ENCODE measurements around the gene VNN1.

Gene VNN1

GRCh38 chr6:132742495-132742894 lies 28.6 kb upstream of the VNN1 start:
- H3K9ac ChIP-seq (ENCODE audit: low read length), result no peak overlapping the region
- peaks cover 9% of the 10 kb centered on the region for H3K4me1 ChIP-seq (ENCODE audit: control insufficient read depth, insufficient read depth, low read length)
- H3K9me3 ChIP-seq (ENCODE audit: control insufficient read depth, low read length), result no peaks in the 10 kb centered on the region
- H3K36me3 ChIP-seq (ENCODE audit: control insufficient read depth, insufficient read depth, low read length), result no peaks in the 10 kb centered on the region
- no peaks in the 10 kb centered on the region for H3K27me3 ChIP-seq (ENCODE audit: control insufficient read depth, insufficient read depth, low read length)
- H3K4me3 ChIP-seq (ENCODE audit: low read length), result no peak overlapping the region

- no peak overlapping the region for H3K4me3 ChIP-seq (ENCODE audit: low read length)
- H3K9ac ChIP-seq (ENCODE audit: low read length), result no peak overlapping the region
- peaks cover 19% of the 10 kb centered on the region for H3K4me1 ChIP-seq (ENCODE audit: control insufficient read depth, insufficient read depth, low read length)
- no peaks in the 10 kb centered on the region for H3K9me3 ChIP-seq (ENCODE audit: control insufficient read depth, low read length)
- H3K36me3 ChIP-seq (ENCODE audit: control insufficient read depth, insufficient read depth, low read length), result no peaks in the 10 kb centered on the region
- H3K27me3 ChIP-seq (ENCODE audit: control insufficient read depth, insufficient read depth, low read length), result no peaks in the 10 kb centered on the region
Measured at GRCh38 chr6:132741281-132741680, 27.4 kb upstream of the VNN1 start.

- peak overlapping the region; percentile 41 for H3K9ac ChIP-seq (ENCODE audit: low read length)
- no peak overlapping the region for H3K4me3 ChIP-seq (ENCODE audit: low read length)
- no peaks in the 10 kb centered on the region for H3K27me3 ChIP-seq (ENCODE audit: control insufficient read depth, insufficient read depth, low read length)
- H3K4me1 ChIP-seq (ENCODE audit: control insufficient read depth, insufficient read depth, low read length), result peaks cover 51% of the 10 kb centered on the region
- no peaks in the 10 kb centered on the region for H3K36me3 ChIP-seq (ENCODE audit: control insufficient read depth, insufficient read depth, low read length)
- H3K9me3 ChIP-seq (ENCODE audit: control insufficient read depth, low read length), result no peaks in the 10 kb centered on the region
Measured at GRCh38 chr6:132736239-132736638, 22.4 kb upstream of the VNN1 start.

GRCh38 chr6:132734694-132735236 lies 20.9 kb upstream of the VNN1 start:
- Histone ChIP-seq H3K27me3 (ENCODE audit: control insufficient read depth, insufficient read depth, low read length) (no peaks in the 10 kb centered on the region), H3K9ac (ENCODE audit: low read length) (no peak overlapping the region), H3K4me3 (ENCODE audit: low read length) (no peak overlapping the region), H3K9me3 (ENCODE audit: control insufficient read depth, low read length) (no peaks in the 10 kb centered on the region), H3K4me1 (ENCODE audit: control insufficient read depth, insufficient read depth, low read length) (peaks cover 53% of the 10 kb centered on the region), H3K36me3 (ENCODE audit: control insufficient read depth, insufficient read depth, low read length) (no peaks in the 10 kb centered on the region)

GRCh38 chr6:132733814-132734213 lies 20.0 kb upstream of the VNN1 start:
- H3K9me3 ChIP-seq (ENCODE audit: control insufficient read depth, low read length), result no peaks in the 10 kb centered on the region
- H3K27me3 ChIP-seq (ENCODE audit: control insufficient read depth, insufficient read depth, low read length), result no peaks in the 10 kb centered on the region
- no peak overlapping the region for H3K4me3 ChIP-seq (ENCODE audit: low read length)
- H3K9ac ChIP-seq (ENCODE audit: low read length), result no peak overlapping the region
- H3K4me1 ChIP-seq (ENCODE audit: control insufficient read depth, insufficient read depth, low read length), result peaks cover 55% of the 10 kb centered on the region
- H3K36me3 ChIP-seq (ENCODE audit: control insufficient read depth, insufficient read depth, low read length), result no peaks in the 10 kb centered on the region

- no peak overlapping the region for H3K9ac ChIP-seq (ENCODE audit: low read length)
Measured at GRCh38 chr6:132733283-132733682, 19.4 kb upstream of the VNN1 start.

GRCh38 chr6:132731086-132731485 lies 17.2 kb upstream of the VNN1 start:
- Histone ChIP-seq H3K4me1 (ENCODE audit: control insufficient read depth, insufficient read depth, low read length) (peaks cover 50% of the 10 kb centered on the region), H3K9ac (ENCODE audit: low read length) (peak overlapping the region; percentile 17), H3K4me3 (ENCODE audit: low read length) (no peak overlapping the region), H3K9me3 (ENCODE audit: control insufficient read depth, low read length) (no peaks in the 10 kb centered on the region), H3K27me3 (ENCODE audit: control insufficient read depth, insufficient read depth, low read length) (no peaks in the 10 kb centered on the region), H3K36me3 (ENCODE audit: control insufficient read depth, insufficient read depth, low read length) (no peaks in the 10 kb centered on the region)

More at GRCh38 chr6:132733283-132733682, 19.4 kb upstream of the VNN1 start:
- H3K4me1 ChIP-seq (ENCODE audit: control insufficient read depth, insufficient read depth, low read length), result peaks cover 55% of the 10 kb centered on the region
- H3K4me3 ChIP-seq (ENCODE audit: low read length), result no peak overlapping the region
- H3K36me3 ChIP-seq (ENCODE audit: control insufficient read depth, insufficient read depth, low read length), result no peaks in the 10 kb centered on the region
- no peaks in the 10 kb centered on the region for H3K27me3 ChIP-seq (ENCODE audit: control insufficient read depth, insufficient read depth, low read length)
- H3K9me3 ChIP-seq (ENCODE audit: control insufficient read depth, low read length), result no peaks in the 10 kb centered on the region

GRCh38 chr6:132730560-132730959 lies 16.7 kb upstream of the VNN1 start:
- Histone ChIP-seq H3K36me3 (ENCODE audit: control insufficient read depth, insufficient read depth, low read length) (no peaks in the 10 kb centered on the region), H3K4me1 (ENCODE audit: control insufficient read depth, insufficient read depth, low read length) (peaks cover 45% of the 10 kb centered on the region), H3K27me3 (ENCODE audit: control insufficient read depth, insufficient read depth, low read length) (no peaks in the 10 kb centered on the region), H3K9me3 (ENCODE audit: control insufficient read depth, low read length) (no peaks in the 10 kb centered on the region), H3K4me3 (ENCODE audit: low read length) (no peak overlapping the region), H3K9ac (ENCODE audit: low read length) (no peak overlapping the region)

GRCh38 chr6:132728616-132729015 lies 14.8 kb upstream of the VNN1 start:
- Histone ChIP-seq H3K4me3 (ENCODE audit: low read length) (no peak overlapping the region), H3K27me3 (ENCODE audit: control insufficient read depth, insufficient read depth, low read length) (no peaks in the 10 kb centered on the region), H3K4me1 (ENCODE audit: control insufficient read depth, insufficient read depth, low read length) (peaks cover 26% of the 10 kb centered on the region), H3K9ac (ENCODE audit: low read length) (no peak overlapping the region), H3K9me3 (ENCODE audit: control insufficient read depth, low read length) (no peaks in the 10 kb centered on the region), H3K36me3 (ENCODE audit: control insufficient read depth, insufficient read depth, low read length) (no peaks in the 10 kb centered on the region)

- H3K9ac ChIP-seq (ENCODE audit: low read length), result no peak overlapping the region
- no peaks in the 10 kb centered on the region for H3K36me3 ChIP-seq (ENCODE audit: control insufficient read depth, insufficient read depth, low read length)
- no peak overlapping the region for H3K4me3 ChIP-seq (ENCODE audit: low read length)
- no peaks in the 10 kb centered on the region for H3K9me3 ChIP-seq (ENCODE audit: control insufficient read depth, low read length)
- H3K4me1 ChIP-seq (ENCODE audit: control insufficient read depth, insufficient read depth, low read length), result peaks cover 18% of the 10 kb centered on the region
- no peaks in the 10 kb centered on the region for H3K27me3 ChIP-seq (ENCODE audit: control insufficient read depth, insufficient read depth, low read length)
Measured at GRCh38 chr6:132726608-132726975, 12.7 kb upstream of the VNN1 start.

GRCh38 chr6:132725947-132726607 lies 12.2 kb upstream of the VNN1 start:
- H3K4me1 ChIP-seq (ENCODE audit: control insufficient read depth, insufficient read depth, low read length), result peaks cover 14% of the 10 kb centered on the region
- no peaks in the 10 kb centered on the region for H3K27me3 ChIP-seq (ENCODE audit: control insufficient read depth, insufficient read depth, low read length)

GRCh38 chr6:132725471-132725870 lies 11.6 kb upstream of the VNN1 start:
- Histone ChIP-seq H3K9ac (ENCODE audit: low read length) (no peak overlapping the region), H3K27me3 (ENCODE audit: control insufficient read depth, insufficient read depth, low read length) (no peaks in the 10 kb centered on the region), H3K9me3 (ENCODE audit: control insufficient read depth, low read length) (no peaks in the 10 kb centered on the region), H3K4me1 (ENCODE audit: control insufficient read depth, insufficient read depth, low read length) (peaks cover 12% of the 10 kb centered on the region), H3K4me3 (ENCODE audit: low read length) (no peak overlapping the region), H3K36me3 (ENCODE audit: control insufficient read depth, insufficient read depth, low read length) (no peaks in the 10 kb centered on the region)

More at GRCh38 chr6:132725947-132726607, 12.2 kb upstream of the VNN1 start:
- H3K9ac ChIP-seq (ENCODE audit: low read length), result no peak overlapping the region
- H3K9me3 ChIP-seq (ENCODE audit: control insufficient read depth, low read length), result no peaks in the 10 kb centered on the region
- no peak overlapping the region for H3K4me3 ChIP-seq (ENCODE audit: low read length)
- no peaks in the 10 kb centered on the region for H3K36me3 ChIP-seq (ENCODE audit: control insufficient read depth, insufficient read depth, low read length)

Data from mucosa of stomach (tissue), 1 donor.